GM19035 (cell line): ENCODE measurements around the gene GPRC5B.

Source experiments
- ATAC-seq: cut with Tn5 transposase; IDR thresholded peaks from one replicate; pipeline ENCODE4 v1.9.1; 2021; ENCODE audit not compliant: unreplicated experiment

Gene GPRC5B

DNA sequence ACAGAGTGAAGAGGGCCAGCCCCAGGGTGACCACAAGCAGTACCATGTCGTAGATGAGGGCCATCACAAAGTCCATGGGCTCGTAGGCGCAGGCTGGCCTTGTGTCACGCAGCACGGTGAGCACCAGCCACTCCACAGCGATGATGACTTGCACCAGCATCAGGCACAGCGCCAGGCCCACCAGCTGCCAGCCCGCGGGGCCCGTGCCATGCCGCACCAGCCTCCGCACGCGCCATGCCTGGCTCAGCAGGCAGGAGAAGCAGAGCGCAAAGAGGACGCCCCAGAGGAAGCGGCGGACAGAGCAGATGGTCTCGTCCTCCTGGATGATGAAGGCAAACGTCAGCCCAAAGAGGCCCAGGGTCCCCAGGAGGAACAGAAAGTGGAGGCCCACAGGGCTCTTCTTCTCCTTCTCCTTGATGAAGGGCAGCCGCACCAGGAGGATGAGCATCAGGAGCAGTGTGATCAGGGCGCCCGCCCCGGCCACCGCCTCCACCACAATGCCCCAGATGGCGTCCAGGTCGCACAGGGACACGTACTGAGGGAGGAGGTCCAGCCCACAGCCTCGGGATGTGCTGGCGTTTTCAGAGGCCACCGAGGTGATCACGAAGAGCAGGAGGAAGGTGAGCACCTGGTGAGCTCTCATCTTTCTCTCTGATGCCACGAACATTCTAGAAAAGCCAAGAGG, 12.3 kb downstream of the GPRC5B start:
- ATAC-seq = no peak

DNA sequence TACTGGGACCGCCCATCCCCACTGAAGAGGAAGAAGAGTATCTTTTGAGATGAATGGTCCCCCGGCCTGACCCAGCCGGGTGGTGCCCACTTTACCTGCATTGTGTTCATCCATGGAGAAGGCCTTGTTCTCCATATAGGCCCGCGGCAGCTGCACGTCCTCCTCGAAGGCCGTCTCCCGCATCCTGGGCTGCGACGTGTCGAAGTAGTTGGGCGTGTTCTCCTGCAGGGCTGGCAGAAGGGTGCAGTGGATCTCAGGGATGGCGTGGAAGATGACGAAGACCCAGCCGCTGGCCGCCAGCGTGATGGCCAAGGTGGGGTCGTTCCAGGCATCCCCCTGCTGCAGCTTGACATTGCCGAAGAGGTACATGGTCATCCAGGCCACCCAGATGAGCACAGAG, 12.9 kb downstream of the GPRC5B start:
- no peak for ATAC-seq

DNA sequence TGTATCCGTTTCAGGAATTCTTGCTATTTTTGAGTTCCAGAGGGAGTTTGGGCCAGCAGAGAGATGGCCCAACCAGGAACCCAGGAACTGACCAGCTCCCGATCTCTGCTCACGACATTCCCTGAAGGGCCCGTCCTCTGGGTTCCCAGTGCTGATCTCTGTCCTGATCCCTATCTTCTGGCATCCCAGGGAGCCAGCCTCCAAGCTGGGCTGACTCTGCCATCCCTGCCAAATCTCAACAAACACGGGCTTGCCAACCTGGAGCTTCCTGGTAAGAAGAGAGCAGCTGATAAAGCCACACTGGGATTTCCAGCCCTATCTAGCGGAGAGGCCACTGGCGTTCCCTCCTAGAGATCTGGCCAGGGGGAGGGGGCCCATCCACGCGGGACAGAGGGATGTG, 16.2 kb downstream of the GPRC5B start:
- ATAC-seq = no peak

DNA sequence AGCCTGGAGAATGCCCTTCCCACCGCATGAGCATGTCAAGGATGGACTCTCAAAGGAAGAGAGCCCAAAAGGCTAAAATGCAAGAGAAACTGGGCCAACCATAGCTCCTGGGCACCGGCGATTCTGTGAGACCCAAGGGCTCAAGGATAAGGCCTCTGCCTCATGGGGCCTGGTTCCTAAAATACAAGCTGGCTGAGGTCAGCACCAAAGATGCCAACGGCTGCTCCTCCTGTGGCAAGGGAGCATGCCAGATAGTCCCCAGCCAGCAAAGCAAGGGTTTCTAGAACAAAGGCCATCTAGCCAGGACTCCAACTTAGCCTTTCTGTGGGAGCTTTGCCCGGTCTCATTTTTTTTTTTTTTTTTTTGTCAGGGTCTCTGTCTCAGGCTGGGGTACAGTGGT, 20.1 kb downstream of the GPRC5B start:
- ATAC-seq = no peak

DNA sequence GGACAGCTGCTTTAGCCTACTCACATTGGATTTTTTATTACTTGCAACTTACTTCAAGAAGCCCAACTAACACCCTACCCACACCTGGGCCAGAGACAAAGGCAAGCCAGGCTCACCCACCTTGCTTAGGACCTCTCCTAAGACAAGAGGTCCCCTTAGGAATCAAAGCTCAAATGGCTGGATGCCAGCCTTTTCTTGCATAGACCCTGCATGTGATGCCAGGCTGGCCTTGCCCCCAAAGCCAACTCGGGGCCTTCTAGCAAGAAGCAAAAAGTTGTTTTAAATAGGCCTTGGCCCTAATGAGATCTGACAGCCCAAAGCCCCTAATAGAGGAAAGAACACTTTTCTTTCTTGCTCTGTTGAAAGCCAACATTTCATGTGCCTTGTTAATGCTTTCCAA, 20.7 kb downstream of the GPRC5B start:
- no peak for ATAC-seq

DNA sequence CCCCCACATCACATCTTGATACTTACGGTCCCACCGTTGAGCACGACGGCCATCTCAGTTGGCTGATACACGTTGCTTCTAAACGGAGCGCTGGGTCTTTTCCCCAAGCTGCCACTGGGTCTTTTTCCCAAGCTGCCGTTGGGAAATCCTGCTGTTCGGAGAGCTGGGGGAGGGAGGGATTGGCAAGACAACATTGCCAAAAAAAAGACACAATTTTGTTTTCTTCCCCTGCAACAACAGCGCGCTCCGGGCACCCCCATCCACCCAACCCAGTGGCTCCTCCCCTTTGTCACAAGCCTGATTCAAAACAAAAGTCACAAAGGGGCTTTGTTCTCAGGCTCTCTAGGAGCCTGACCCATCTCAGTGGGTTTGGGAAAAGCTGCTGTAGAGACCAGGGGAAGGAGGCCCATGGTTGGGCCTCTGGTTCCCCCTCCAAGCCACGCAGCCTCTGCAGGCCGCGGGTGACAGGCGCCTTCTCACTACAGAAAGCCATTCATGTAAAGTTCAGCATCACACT, 22.8 kb downstream of the GPRC5B start:
- ATAC-seq = no peak

DNA sequence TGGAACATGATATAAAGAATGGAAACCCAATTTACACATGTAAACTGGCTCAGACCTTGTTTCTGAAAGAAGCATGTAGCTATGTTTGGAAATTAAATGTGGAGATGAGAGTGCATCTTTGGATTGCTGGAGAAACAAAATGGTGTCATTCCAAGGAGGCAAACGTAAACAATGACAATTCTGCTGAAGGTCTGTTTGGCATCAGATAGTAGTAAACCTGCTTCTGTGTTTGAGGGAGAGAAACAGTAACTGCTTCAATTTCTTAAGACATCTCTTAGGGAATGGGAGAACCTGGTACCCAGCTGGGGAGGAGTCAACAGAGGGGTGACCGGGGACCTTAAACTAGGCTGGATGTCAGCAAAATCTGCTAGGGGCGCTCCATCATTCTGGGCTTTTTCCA, 23.5 kb downstream of the GPRC5B start:
- no peak for ATAC-seq

DNA sequence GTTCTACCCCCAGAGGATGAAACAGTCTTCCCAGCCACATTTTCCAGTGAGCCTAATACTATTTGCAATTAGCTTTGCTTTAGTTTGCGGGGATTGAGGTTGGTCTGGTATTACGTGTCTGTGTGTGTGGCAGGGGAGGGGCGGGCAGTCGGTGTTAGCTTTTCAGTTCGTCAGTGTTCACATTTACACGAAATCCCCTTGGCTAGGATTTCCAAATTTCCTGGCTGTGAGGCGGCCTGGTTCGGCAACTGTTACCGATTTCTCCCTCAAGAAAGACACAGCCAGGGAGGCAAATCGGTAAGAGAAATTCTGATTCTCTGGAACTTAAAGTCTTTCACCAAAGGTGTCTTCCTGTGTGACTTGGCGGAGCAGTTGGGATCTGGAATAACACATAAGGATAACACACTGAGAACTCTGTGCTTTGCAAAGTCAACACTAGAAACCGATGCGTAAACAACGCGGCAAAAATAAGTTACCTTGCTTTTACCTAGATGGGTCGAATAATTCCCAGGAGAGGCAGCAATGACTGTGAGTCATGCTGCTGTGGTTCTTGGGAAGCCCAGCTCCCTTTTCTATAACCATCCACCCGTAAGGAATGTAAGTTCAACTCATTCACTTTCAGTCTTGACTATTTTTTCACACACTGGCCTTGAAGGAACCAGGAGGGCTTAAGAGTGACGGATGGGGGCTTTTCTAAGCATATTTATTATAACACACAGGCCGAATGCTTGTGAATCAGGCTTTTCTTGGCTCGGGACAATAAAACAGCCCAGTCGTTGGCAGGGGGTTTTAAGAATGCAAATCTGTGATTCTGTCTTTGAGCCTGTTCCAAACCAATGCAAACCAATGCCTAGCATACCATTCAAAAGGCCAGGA, 24.2 kb downstream of the GPRC5B start:
- no peak for ATAC-seq

DNA sequence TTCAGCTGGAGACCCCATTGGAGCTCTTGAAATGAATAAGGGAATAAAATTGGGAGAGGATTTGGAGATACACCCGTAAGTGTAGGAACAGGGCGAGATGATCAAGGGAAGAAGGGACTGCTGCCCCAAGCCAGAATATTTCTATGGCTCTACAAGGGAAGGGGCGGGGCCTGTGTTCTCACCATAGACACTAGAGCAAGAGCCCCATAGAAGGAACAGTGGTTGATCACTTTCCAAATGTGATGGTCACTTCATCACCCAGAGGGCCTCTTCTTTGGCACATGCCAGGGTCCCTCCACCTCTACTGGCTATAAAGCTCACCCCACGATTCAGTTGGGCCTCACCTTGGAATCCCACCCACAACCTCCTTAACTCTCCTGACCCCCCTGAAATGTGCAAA, 25.0 kb downstream of the GPRC5B start:
- no peak for ATAC-seq

DNA sequence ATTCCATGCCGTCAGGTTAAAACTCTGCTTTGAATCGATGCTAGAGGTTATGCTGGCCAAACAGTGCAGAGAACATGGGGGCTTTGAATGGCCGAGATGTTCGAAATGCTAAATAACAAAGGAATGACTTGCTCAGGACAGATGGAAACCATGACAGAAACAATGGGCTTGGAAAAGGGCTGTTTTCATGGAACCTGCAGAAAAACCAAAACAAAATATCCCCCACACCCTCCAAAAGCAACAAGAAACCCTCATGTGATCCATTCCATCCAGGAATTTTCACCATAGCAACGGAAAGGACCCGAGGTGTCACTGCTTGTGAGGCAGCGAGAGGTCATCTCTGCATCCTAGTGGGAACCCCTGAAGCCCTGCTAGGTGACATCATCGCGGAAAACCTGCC, 25.5 kb downstream of the GPRC5B start:
- ATAC-seq = no peak

DNA sequence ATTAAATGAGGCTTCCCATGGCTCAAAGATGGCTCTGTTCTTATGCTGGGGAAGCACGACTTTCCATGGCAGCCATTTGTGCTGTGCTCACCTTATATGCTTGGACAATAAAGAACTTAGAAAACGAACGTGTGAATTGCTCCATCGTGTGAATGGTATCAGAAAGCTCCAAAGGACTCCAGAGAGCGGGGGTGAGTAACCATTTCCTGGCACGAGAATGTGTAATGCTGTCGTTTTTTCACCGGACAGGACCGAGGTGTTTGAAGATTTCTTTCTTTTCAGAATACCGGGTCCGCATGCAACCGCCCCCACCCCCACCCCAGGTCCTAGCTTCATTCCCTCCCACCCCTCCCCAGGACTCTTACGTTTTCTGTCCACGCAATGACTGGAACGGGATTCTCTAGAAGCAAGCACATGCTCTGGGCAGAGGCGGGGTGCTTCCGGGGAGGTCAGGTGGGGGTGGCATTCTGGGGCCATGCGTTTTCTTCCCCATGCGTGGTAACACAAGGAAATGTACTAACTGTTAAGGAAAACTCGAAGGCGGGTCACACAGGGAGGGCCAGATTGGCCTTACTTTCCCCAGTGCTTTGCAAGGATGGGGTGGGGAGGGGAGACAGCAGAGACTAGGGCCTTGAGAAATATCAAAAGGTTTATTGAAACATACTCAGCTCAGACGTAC, 26.2 kb downstream of the GPRC5B start:
- ATAC-seq = no peak

DNA sequence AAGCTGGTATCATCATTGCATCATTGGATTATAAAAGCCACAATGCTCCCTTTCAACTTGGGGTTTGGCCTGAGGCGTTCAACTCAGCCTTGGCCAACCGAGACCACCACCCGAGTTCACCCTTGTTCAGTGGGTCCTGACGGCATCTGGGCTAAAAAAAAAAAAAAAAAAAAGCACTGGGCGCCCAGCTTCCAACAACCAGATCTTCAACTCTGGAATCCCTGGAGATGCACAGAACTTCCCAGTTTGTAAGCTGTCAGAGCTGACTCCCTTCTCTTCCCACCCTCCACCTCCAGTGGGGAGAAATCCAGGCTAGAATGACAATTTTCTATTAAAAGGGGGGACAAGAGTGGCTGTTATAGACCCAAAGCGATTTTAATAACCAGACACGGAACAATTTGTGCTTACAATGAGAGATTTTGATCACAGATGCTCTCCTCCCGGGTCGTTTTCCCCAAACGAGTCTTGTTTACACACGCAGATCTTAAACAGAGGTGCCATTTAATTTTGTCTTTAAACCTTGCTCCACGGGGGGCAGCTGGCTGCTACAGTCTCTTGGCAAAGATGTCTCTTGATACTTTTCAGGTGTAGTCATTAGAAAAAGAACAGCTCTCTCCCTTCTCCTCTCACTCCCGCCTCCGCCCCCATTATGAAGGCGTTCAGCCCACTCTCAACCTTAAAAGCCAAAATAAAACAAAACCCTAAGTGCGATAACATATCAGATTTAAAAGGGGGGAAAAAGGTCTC, 26.9 kb downstream of the GPRC5B start:
- no peak for ATAC-seq

DNA sequence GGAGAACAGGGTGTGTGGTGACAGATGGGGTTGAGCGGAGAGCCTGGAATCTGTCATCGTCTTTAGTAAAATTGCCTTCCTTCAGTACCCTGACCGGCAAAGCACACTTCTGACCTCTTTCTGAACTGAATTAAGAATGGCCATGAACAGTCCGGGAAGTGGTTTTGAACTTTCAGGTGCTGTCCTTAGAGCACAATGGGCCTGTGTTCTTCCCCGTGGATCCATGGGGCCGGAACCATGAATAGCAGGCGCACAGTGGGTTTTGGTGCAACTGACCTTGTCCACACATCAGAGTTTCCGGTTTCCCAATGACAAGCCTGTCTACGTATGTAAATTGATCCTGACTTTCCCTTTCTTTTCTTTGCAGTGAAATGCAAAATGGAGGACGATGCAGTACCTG, 28.5 kb downstream of the GPRC5B start:
- no peak for ATAC-seq

DNA sequence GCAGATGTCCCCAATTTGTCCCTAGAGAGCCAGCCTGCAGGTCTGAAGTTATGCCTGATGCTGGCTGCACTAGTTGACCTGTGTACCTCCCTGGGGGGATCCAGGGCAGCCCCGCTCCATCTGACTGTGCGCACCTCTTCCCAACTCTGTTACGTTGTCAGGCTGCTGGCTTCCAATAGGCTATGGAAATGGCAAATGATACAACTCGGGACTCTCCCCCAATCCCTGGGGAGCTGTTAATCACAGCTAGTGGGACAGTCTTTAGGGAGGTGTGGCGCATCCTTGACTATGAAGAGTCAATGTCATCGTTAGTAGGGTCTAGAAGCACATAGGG, 30.1 kb downstream of the GPRC5B start:
- no peak for ATAC-seq

DNA sequence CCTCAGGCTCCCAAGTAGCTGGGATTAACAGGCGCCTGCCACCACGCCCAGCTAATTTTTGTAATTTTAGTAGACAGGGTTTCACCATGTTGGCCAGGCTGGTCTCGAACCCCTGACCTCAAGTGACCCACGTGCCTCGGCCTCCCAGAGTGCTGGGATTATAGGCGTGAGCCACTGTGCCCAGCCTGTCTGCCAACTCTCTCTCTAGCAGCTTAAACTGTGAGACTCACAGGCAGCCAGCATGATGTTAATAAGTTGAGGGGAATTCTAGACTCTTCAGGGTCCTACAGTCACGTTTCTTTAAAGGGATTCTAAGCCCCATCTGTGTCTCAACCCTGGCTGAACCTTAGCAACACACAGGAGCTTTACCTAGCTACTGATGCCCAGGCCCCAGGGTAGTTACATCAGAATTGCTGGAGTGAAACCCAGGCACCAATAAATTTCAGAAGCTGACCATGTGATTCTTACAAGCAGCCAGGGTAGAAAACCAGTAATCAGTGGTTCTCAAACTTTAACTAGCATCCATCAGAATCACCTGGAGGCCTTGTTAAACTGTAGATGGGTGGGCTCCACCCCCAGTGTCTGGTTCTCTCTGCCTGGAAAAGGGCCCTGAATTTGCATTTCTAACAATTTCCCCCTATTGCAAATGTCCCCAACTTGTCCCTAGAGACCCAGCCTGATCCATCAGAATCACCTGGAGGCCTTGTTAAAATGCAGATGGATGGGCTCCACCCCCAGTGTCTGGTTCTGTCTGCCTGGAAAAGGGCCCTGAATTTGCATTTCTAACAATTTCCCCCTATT, 30.7 kb downstream of the GPRC5B start:
- ATAC-seq = no peak

DNA sequence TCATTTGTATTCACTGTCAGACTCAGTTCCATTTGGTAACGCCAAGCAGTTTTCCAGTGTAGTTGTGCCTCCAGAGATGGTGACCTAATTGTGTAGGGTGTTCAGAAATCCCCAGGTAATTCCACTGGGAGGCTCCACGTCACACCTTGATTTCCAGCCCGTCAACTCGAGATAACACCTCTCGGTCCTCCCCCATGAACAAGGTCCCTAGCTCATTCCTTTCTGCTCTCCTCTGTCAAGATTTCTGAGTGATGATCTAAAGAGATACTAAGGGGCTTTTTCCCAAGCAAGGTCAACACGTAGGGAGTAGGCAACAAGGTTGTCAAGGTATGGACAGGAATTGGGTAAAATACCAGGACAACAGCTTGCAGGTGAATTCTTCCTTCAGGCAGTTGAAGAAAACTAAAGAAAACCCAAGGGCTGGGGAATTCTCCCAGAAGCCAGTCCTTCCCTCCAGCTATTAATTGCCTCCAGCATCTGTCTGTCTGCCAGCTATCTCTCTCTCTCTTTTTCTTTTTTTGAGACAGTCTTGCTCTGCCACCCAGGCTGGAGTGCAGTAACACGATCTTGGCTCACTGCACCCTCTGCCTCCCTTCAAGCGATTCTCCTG, 31.4 kb downstream of the GPRC5B start:
- no peak for ATAC-seq

DNA sequence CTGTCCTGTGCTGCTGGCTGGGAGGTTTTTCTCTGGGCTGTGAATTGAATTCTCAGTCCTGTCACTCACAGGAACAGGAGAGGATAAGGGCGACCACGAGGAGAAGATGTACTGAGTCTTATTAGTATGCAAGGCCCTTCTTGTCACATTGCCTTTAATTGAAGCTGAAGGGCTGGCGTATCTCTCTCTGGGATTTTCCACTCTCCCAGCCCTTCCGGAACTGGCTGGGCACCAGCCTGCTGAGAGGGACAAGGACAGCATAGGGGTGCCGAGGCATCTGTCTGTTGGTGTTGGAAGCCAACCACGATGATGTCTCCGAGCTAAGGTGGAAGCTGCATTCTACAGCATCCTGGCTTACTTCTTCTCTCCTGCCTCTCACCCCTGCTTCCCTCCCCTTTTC, 33.2 kb downstream of the GPRC5B start:
- ATAC-seq = no peak

DNA sequence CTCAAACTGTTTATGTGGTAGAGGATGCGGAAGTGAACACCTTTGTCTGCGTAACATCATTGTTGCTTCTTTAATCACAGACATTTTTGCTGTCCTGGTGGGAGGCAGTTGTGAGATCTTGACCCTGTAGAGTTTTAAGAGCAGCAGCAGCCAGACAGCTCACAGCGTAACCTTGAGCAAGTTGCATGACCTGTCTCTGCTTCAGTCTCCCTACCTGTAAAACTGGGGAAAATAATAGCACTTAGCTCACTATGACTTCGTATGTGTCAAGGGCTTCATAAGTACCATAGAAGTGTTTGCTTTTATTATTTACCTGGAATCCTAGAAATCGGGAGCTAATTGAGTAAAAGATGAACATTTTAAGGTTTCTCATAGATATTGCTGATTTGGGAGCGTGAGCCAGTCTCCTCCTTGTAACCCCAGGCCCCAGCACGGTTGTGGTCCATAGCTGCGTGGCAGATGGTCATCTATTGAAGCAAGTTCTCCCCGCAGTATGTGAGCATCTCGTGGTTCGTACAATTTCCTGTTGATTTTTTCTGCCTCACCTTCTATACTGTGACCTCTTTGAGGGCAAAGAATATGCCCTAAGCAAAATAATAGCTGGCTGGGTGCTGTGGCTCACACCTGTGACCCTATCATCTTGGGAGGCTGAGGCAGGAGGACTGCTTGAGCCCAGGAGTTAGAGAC, 34.4 kb downstream of the GPRC5B start:
- ATAC-seq = no peak

DNA sequence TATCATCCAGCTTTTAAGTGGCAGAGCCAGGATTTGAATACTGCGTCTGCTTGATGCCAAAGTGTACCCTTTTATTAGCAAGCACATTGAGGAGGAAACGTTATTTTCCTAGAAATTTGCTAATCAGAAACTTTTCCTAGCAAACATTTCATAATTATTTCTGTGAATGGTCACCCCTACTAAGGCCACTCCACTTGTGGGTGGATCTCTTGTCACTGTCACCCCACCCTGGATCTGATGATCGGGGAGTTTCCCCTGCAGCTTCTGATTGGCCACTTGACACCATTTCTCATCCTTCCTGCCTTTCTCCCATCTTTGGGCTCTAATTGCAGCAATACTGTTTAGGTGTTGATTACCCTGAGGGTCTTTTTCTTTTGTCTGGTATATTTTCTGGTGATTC, 35.9 kb downstream of the GPRC5B start:
- no peak for ATAC-seq
